ENCODE measurements around the gene ZFR.

GRCh38 chr5:32365623-32366022, 78.9 kb downstream of the ZFR start:
- TF ChIP-seq CTCF (IDR thresholded peaks at IDR 0.05; ENCODE audit: low read depth, low read length) (no peak), EZH2phosphoT487 (IDR thresholded peaks at IDR 0.05; ENCODE audit: low read depth) (no peak)

All from OCI-LY3 (cell line).